ENCODE data around the gene EVI2B. TPM values are rescaled to one million over a fixed set of nuclear protein-coding genes. Genes with fewer than 3 reads are reported as not detected.

EVI2B gene
- total and polyA plus RNA-seq, 2 donors from 2014 or later, result 2.0 to 16.5 TPM

DNA sequence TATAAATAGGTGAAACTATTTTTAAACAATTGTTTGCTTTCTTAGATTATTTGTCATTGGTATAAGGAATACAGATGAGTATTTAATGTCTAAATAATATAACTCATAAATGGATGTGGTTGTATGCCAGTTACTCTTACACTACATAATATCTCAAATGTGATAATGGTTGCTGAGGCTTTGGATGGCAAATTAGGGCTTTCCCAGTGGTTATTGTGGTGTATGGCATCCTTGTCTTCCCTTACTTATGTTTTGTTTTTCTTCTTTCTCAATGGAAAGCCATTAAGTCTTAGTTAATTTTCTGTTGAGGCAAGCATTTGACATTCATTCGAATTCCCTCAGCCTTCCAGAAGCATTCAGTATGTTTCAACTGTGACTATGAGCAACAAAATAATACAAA, 27.3 kb downstream of the EVI2B start:
- Histone ChIP-seq H3K36me3 (ENCODE audit: control insufficient read depth in 2 of 3, insufficient read depth in 3 of 3, low read length in 3 of 3) (no peaks in the 10 kb centered on the region), H3K9me3 (ENCODE audit: control insufficient read depth in 2 of 3, insufficient read depth in 1 of 3, low read length in 3 of 3) (no peaks in the 10 kb centered on the region), H3K4me3 (ENCODE audit: low read length in 3 of 3) (no peak overlapping the region), H3K27me3 (ENCODE audit: control insufficient read depth, insufficient read depth, low read length) (no peaks in the 10 kb centered on the region), H3K4me1 (ENCODE audit: control insufficient read depth in 2 of 3, insufficient read depth in 2 of 3, low read depth in 1 of 3, low read length in 3 of 3) (no peaks in the 10 kb centered on the region), H3K27ac (ENCODE audit: low read depth in 2 of 2, low read length in 2 of 2) (no peak overlapping the region), H3K9ac (ENCODE audit: low read length in 3 of 3) (no peak overlapping the region)
- intact Hi-C loops (cut with DNase I), result no loop called here
- DNase-seq (no peak), FAIRE-seq (no peak)
- TF ChIP-seq, protein P1, sequence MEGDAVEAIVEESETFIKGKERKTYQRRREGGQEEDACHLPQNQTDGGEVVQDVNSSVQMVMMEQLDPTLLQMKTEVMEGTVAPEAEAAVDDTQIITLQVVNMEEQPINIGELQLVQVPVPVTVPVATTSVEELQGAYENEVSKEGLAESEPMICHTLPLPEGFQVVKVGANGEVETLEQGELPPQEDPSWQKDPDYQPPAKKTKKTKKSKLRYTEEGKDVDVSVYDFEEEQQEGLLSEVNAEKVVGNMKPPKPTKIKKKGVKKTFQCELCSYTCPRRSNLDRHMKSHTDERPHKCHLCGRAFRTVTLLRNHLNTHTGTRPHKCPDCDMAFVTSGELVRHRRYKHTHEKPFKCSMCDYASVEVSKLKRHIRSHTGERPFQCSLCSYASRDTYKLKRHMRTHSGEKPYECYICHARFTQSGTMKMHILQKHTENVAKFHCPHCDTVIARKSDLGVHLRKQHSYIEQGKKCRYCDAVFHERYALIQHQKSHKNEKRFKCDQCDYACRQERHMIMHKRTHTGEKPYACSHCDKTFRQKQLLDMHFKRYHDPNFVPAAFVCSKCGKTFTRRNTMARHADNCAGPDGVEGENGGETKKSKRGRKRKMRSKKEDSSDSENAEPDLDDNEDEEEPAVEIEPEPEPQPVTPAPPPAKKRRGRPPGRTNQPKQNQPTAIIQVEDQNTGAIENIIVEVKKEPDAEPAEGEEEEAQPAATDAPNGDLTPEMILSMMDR (IDR thresholded peaks at IDR 0.05; ENCODE audit: borderline replicate concordance, extremely low read depth, insufficient read depth), result no peak

DNA sequence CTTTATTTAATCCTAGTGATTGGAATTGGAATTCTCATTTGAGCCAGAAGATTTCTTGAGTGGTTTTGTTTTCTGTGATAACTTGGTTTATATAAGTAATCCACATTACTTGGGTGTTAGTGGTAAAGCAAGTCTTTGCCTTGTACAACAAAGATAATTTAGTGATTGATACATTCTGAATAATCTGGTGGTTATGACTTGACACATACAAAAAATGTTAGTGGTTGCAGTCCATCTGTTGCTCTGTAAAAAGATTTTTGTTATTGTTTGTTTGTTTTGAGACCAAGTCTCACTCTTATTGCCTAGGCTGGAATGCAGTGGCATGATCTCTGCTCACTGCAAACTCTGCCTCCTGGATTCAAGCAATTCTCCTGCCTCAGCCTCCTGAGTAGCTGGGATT, 30.0 kb downstream of the EVI2B start:
- no peak overlapping the region for H3K9ac ChIP-seq (ENCODE audit: low read length in 3 of 3)
- no peaks in the 10 kb centered on the region for H3K9me3 ChIP-seq (ENCODE audit: control insufficient read depth in 2 of 3, insufficient read depth in 1 of 3, low read length in 3 of 3)
- DNase-seq (no peak), FAIRE-seq (no peak)
- no peaks in the 10 kb centered on the region for H3K4me1 ChIP-seq (ENCODE audit: control insufficient read depth in 2 of 3, insufficient read depth in 2 of 3, low read depth in 1 of 3, low read length in 3 of 3)
- no peak overlapping the region for H3K4me3 ChIP-seq (ENCODE audit: low read length in 3 of 3)
- intact Hi-C loops (cut with DNase I), result no loop called here
- H3K27ac ChIP-seq (ENCODE audit: low read depth in 2 of 2, low read length in 2 of 2), result no peak overlapping the region
- TF ChIP-seq, protein P1 (IDR thresholded peaks at IDR 0.05; ENCODE audit: borderline replicate concordance, extremely low read depth, insufficient read depth), result no peak
- H3K36me3 ChIP-seq (ENCODE audit: control insufficient read depth in 2 of 3, insufficient read depth in 3 of 3, low read length in 3 of 3), result peaks cover 0 to 7% (median 5%) of the 10 kb centered on the region in 3 donors
- no peaks in the 10 kb centered on the region for H3K27me3 ChIP-seq (ENCODE audit: control insufficient read depth, insufficient read depth, low read length)

GRCh38 chr17:31281061-31281460, 32.8 kb downstream of the EVI2B start:
- Histone ChIP-seq H3K9me3 (ENCODE audit: control insufficient read depth in 2 of 3, insufficient read depth in 1 of 3, low read length in 3 of 3) (no peaks in the 10 kb centered on the region), H3K4me1 (ENCODE audit: control insufficient read depth in 2 of 3, insufficient read depth in 2 of 3, low read depth in 1 of 3, low read length in 3 of 3) (no peaks in the 10 kb centered on the region), H3K36me3 (ENCODE audit: control insufficient read depth in 2 of 3, insufficient read depth in 3 of 3, low read length in 3 of 3) (peaks cover 4 to 15% (median 10%) of the 10 kb centered on the region in 3 donors), H3K4me3 (ENCODE audit: low read length in 3 of 3) (no peak overlapping the region), H3K27me3 (ENCODE audit: control insufficient read depth, insufficient read depth, low read length) (no peaks in the 10 kb centered on the region), H3K27ac (ENCODE audit: low read depth in 2 of 2, low read length in 2 of 2) (no peak overlapping the region), H3K9ac (ENCODE audit: low read length in 3 of 3) (no peak overlapping the region)
- DNase-seq (no peak), FAIRE-seq (no peak)
- TF ChIP-seq, protein P1 (IDR thresholded peaks at IDR 0.05; ENCODE audit: borderline replicate concordance, extremely low read depth, insufficient read depth), result no peak
- intact Hi-C loops (cut with DNase I), result no loop called here

- Histone ChIP-seq H3K27me3 (ENCODE audit: control insufficient read depth, insufficient read depth, low read length) (no peaks in the 10 kb centered on the region), H3K4me3 (ENCODE audit: low read length in 3 of 3) (no peak overlapping the region), H3K36me3 (ENCODE audit: control insufficient read depth in 2 of 3, insufficient read depth in 3 of 3, low read length in 3 of 3) (peaks cover 5 to 19% (median 10%) of the 10 kb centered on the region in 3 donors), H3K27ac (ENCODE audit: low read depth in 2 of 2, low read length in 2 of 2) (no peak overlapping the region), H3K9ac (ENCODE audit: low read length in 3 of 3) (no peak overlapping the region), H3K4me1 (ENCODE audit: control insufficient read depth in 2 of 3, insufficient read depth in 2 of 3, low read depth in 1 of 3, low read length in 3 of 3) (no peaks in the 10 kb centered on the region), H3K9me3 (ENCODE audit: control insufficient read depth in 2 of 3, insufficient read depth in 1 of 3, low read length in 3 of 3) (no peaks in the 10 kb centered on the region)
- intact Hi-C loops (cut with DNase I), result no loop called here
- TF ChIP-seq, protein P1 (IDR thresholded peaks at IDR 0.05; ENCODE audit: borderline replicate concordance, extremely low read depth, insufficient read depth), result no peak
- no peak for FAIRE-seq
- DNase-seq, result no peak
Measured at GRCh38 chr17:31279401-31279800, 34.5 kb downstream of the EVI2B start.
